ENCODE measurements around the gene CRTC1. TPM values are rescaled to one million over a fixed set of nuclear protein-coding genes. Genes with fewer than 3 reads are reported as not detected.

Gene CRTC1
- total and polyA plus RNA-seq, 9 of the 15 experiments (the other 6 are each of a cell fraction or from before 2014, with no cell fraction given): 0.25 to 3.8 (median 1.2) TPM; not detected in 2

DNA sequence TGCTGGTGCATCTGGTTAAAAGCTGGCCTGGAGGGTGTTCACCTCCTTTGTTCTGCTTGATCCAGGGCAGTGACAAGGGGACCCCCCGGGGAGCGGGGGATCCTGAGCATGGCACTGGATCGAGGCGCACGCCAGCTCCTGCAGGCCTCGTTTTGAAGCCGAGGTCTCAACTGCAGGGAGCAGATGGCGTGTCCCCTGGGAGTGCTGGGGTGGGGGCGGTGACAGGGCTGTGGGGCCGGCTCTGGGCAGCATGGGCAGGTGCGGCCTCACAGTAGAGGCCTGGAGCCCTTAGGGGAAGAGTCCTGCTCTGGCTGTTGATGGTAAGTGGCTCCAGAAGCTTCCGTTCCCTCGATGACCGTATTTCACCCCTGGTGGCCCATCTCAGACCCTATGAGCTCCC, 51.8 kb downstream of the CRTC1 start:
- 72% methylated on average over 10 of the region's 14 CpGs for WGBS (ENCODE audit: insufficient coverage, low coverage, missing lambda C conversion rate)
- Histone ChIP-seq H3K4me2 (ENCODE audit: insufficient read depth, low read length) (no peak overlapping the region), H3K36me3 (ENCODE audit: control insufficient read depth, insufficient read depth, low read length) (no peaks in the 10 kb centered on the region), H3K27me3 (ENCODE audit: control insufficient read depth in 2 of 2, insufficient read depth in 2 of 2, low read length in 2 of 2) (no peaks in the 10 kb centered on the region), H3K9ac (ENCODE audit: insufficient read depth in 1 of 2, low read depth in 2 of 2, low read length in 2 of 2) (peak overlapping the region in 1 of 2 experiments; percentile 50; a peak in 2 of 4 replicates), H3K4me3 (no peak overlapping the region), H3K27ac (ENCODE audit: extremely low read depth, low read depth, low read length) (no peak overlapping the region), H3K9me3 (replicated peaks; ENCODE audit: control insufficient read depth, insufficient read depth, low read depth, low read length) (no peaks in the 10 kb centered on the region), H3K4me1 (replicated peaks in 1 of 2; ENCODE audit: control insufficient read depth in 2 of 2, insufficient read depth in 2 of 2, low read length in 2 of 2) (peaks cover 17 to 67% of the 10 kb centered on the region in 2 experiments), H3K9me1 (ENCODE audit: control insufficient read depth, insufficient read depth, low read length) (peaks cover 4% of the 10 kb centered on the region), H3K79me2 (ENCODE audit: control insufficient read depth, insufficient read depth, low read length) (no peaks in the 10 kb centered on the region), H4K20me1 (replicated peaks; ENCODE audit: control insufficient read depth, insufficient read depth, low read length) (peaks cover 40% of the 10 kb centered on the region; the same call in 1 of the 2 replicates), H2AFZ (ENCODE audit: low read depth, low read length) (no peak overlapping the region)
- intact Hi-C loops (cut with micrococcal nuclease): no loop called here
- BruUV-seq (replicated peaks): no TSS peak
- DNase-seq (ENCODE audit: extremely low read depth in 1 of 4, low spot score in 3 of 4) (no peak), FAIRE-seq (no peak), ATAC-seq (no peak)
- ChIA-PET POLR2A (interaction anchor here (0.6 kb wide), 1 partner anchor 22 kb away, joined by 3 read pairs; no protein-coding TSS in a partner anchor), CTCF (ENCODE audit: low intra/inter-chr PET ratio) (no interaction called here)
- in situ Hi-C loops (cut with MboI): no loop called here
- TF ChIP-seq YY1 (IDR thresholded peaks at IDR 0.05; ENCODE audit: borderline replicate concordance in 1 of 3, control insufficient read depth in 1 of 3, extremely low read depth in 1 of 3, insufficient read depth in 3 of 3, insufficient read length in 1 of 3, insufficient replicate concordance in 2 of 3, low read depth in 1 of 3, low read length in 2 of 3): no peak
- TF ChIP-seq TOE1 (IDR thresholded peaks at IDR 0.05; ENCODE audit: borderline replicate concordance): no peak
- no peak for TF ChIP-seq TOE1 (CRISPR knock-in tag; IDR thresholded peaks at IDR 0.05; ENCODE audit: borderline replicate concordance, low read depth)
- no peak for TF ChIP-seq HEY1 (CRISPR knock-in tag; IDR thresholded peaks at IDR 0.05; ENCODE audit: borderline replicate concordance)
- no peak for TF ChIP-seq STAT5B (CRISPR knock-in tag; IDR thresholded peaks at IDR 0.05)
- TF ChIP-seq CXXC5 (CRISPR knock-in tag; IDR thresholded peaks at IDR 0.05): no peak
- TF ChIP-seq MEF2A (IDR thresholded peaks at IDR 0.05; ENCODE audit: control insufficient read depth, low read depth, low read length): no peak

Measured in K562 (cell line).